HPDE6-E6E7 (cell line): ENCODE results near the gene DSCAM.
A peak's percentile ranks its signal among the peaks of the same experiment; 100 is the strongest.

Source experiments
- DNase-seq: peaks from one replicate; pipeline ENCODE4 v3.0.0; 2011; ENCODE audit warnings: missing footprints; ENCODE audit errors: extremely low spot score

Gene DSCAM

DNA sequence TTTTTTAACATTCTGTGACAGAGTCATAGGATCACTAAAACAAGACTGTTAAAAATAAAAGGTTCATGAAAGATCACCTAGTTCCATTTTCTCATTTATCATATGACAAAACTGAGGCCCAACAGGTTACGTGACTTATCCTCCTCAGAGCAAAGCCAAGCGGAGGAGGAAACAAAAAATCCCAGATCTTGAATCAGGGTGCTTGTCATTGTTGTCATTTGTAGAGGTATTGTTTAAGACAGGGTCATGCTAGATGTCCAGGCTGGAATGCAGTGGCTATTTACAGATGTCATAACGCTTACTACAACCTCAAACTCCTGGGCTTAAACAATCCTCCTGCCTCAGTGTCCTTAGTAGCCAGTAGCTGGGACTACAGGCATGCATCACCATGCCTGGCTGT is 293.2 kb downstream of the DSCAM start:
- no peak for DNase-seq

DNA sequence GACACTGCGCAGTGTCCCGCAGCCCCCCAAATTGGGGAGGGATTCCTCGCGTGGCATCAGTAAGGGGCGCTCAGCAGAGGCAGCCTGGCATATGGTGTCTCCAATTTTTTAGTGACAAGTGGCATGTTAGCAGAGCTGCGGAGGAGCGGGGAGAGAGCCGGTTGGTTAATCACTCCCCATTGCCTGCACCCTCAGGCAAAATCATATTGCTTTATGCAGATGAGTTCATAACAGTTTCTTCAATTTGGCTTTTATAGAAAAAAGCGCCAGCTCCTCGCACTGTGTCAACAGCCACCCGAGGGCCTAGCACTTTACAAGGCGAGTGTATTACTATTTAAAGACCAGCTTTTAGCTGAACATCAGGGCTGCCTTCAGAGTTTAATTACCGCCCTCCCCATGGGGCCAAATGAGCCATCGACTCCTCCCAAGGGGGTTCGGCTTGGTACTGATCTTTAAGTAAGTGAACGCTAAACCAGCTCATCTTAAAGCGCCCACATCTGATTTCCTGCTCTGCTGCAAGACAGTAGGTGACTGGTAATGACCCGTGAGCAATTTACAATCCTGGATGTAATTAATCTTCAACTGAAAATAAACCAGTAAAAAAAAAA is 298.9 kb downstream of the DSCAM start:
- no peak for DNase-seq

GRCh38 chr21:40546647-40547046 is 300.3 kb downstream of the DSCAM start:
- no peak for DNase-seq

GRCh38 chr21:40540216-40540615 is 306.7 kb downstream of the DSCAM start:
- DNase-seq: no peak

DNA sequence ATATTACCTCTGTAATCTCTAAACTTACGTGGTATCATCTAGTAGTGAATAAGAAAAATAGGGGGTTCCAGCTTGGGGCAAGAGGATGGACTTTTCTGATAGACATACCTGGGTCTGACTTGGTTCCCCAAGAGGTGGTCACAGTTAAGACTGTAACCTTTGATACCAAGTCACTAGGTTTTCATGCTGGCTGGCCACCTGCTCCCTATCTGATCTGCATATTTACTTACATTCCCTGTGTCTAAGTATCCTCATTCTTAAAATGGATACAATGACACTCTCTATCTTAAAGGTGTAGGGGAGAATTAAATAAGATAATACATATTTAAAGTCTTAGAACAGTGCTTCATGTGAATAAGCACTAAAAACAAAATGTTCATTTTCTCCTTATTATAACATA is 312.1 kb downstream of the DSCAM start:
- no peak for DNase-seq

- DNase-seq: no peak
Observed at GRCh38 chr21:40531431-40532110, 315.4 kb downstream of the DSCAM start.

DNA sequence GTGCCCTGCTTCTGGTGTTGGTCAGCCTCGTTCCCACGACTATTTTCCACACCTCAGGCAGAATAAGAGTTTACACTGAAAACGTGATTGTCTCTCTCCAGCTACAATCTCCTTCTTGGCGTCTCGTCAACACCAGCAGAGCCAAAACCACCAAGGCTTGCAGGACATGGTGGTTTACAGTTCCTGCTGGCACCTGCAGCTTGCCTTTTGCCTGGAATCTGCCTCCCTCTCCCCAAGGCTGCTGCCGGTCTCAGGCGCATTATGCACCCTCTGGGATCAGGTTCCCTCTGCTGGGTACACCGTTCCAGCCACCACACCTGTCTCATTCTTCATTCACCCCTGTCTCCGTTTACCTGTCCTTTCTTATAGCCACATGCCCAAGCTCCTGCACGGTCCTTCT is 315.9 kb downstream of the DSCAM start:
- no peak for DNase-seq

DNA sequence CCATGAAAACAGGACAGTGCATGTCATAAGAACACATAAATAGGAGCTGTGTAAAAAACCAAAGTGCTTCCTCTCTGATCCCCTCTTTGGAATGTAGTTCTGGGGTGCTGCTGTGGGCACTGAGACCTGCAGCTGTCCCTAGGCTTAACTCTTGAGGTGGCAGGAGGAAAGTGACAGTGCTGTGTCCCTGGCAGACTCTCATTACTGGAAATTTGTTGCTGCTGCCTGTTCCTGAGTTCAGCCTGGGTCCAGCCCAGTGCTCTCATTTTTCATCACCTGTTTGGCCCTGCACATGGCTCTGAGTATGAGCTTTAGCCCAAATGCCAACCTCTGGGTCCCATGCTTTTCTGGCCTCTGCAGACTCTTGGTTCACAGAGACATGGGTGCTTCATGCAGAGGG is 329.3 kb downstream of the DSCAM start:
- no peak for DNase-seq

DNA sequence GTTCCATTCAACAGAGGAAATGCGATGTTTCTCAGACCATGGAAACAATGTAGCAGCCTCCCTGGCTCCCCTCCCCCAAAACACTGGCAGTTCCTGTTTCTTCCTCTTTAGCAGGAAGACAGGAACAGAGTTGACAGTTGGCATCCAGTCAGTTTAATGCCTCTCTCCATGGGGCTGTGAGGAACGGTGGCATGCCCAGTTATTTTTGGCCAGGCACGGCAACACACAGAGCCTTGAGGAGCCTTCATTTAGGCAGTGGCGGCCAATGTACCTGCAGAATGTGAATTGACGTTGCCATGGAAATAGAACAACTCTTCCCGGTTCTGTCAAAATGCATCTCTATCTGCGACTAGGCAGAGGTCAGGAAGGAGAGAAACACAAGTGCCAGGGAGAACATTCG is 330.6 kb downstream of the DSCAM start:
- DNase-seq: no peak

GRCh38 chr21:40512590-40512989 is 334.4 kb downstream of the DSCAM start:
- DNase-seq: no peak

GRCh38 chr21:40507978-40508377 is 339.0 kb downstream of the DSCAM start:
- DNase-seq: peak; percentile 42

DNA sequence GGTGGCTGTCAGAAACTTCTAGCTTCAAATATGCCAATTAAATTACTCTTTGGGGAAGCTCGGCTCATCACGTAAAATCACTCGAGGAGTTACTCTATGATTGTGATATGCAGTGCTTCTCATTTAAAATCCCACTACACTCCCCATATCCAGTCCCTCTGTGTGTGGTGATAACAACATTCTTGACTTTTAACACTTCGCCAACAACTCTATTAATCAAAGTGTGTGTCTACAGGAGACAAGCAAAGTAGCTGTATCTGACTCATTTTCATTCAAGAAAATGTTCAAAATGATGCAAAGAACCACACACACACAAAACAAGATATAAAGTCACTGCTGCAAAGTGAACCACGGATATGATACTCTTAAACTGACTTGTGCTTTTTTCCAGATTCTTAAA is 341.3 kb downstream of the DSCAM start:
- no peak for DNase-seq

DNA sequence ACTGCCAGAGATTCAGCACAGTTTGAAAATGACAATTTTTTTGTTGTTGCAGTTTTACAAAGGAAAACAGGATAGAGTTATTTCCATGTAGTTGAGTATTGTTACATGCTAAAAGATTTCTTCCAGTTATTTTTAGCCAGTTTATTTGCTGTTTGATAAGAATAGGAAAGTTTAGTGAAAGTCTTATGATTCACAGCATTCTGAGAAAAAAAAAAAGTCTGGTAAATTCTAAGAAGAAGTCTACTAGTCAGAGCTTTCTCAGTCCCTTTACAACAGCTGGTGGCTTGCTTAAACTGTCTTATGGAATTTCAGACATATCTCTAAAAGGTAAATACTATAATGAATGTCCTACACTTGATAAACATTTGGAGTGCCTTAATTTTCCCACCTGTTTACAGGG is 341.7 kb downstream of the DSCAM start:
- no peak for DNase-seq

DNA sequence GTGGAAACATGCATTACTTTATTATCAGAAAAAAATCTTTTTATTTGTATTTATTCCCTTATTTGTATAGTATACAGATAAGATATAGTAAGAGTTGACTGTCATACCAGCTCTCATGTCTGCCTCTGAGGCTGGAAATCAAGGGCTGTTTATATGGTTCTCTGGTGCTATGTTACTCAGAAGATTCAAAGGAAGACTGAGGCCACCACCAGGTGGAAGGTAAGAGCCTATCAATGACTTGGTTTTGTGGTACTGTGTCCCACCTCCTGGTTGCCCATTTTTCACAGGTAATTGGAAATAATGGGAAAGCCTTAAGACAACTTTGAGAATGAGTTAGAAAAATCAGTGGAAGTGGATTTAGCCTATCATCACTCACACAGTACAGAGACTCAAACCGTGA is 342.1 kb downstream of the DSCAM start:
- no peak for DNase-seq

DNA sequence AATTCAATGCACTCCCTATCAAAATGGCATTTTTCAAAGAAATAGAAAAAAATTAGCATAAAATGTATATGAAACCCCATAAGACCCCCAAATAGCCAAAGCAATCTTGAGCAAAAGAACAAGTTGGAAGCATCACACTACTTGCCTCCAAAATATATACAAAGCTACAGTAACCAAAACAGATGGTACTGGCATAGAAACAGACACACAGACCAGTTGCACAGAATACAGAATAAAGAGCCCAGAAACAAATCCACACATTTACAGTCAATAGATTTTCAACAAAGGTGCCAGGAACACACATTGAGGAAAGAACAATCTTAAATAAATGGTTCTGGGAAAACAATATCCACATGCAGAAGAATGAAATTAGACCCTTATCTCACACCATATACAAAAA is 350.8 kb downstream of the DSCAM start:
- DNase-seq: no peak

DNA sequence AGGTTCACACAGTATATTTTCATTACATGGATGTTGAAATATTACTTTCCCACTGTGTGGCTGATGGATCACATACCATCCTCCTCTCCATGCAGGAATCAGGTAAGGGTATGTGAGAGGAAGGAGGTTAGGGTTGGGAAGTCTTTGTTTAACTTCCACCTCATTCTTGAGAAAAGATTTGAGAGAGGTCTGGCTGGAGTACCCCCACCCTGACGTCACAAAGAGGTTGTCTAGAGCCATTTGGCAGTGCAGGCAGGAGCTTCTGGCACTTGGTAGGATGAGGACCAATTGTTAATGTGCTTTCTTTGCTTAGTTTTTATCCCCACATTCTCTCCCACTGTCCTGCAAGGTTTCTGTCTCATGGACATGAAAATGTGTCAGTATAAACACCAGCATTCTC is 356.6 kb downstream of the DSCAM start:
- no peak for DNase-seq

GRCh38 chr21:40489001-40489400 is 358.0 kb downstream of the DSCAM start:
- no peak for DNase-seq

GRCh38 chr21:40481764-40482163 is 365.2 kb downstream of the DSCAM start:
- no peak for DNase-seq

DNA sequence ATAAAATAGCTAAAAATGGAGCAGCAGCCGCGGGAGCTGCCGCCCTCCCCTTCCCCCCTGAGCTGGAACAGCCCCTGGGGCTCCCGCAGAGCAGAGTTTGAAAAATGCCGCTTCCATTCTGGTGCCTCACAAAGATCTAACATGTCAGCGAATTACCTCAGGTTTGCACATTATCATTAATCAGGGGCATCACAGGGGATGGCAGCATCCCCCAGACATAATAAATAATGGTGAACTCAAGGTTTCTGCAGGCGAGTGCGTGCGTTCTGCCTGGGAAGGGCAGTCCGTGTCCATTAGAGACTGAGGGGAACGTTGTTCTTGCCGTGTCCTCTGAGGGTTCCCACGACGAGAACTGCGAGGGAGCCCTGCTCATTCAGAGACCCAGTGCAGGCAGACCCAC is 372.4 kb downstream of the DSCAM start:
- no peak for DNase-seq

- DNase-seq: no peak
Observed at GRCh38 chr21:40472013-40472412, 374.9 kb downstream of the DSCAM start.

GRCh38 chr21:40471103-40471502 is 375.9 kb downstream of the DSCAM start:
- no peak for DNase-seq

DNA sequence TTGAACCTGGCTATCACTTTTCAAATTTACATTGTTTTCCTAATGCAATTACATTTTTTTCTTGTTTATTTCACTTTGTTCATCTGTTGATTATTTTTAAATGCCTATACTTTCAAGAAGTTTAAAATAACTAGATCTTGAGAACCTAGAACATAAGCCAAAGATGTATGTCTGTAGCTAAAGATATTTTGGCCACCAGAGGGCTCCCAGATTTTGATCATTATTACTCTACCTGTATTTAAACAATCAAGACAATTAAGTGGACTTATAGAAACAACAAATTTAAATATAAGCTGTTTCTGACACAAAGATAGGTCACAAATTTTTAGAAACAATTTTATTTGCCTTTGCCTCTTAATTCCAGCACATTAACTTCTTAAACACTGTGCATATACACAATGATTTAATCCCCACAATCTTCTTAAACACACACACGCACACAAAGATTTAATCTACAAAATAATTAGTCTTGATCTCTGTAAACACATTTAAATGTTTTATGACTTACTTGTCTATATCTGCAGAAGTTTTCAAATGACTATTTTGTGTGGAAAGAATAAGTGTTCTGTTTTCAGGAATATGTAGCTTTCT is 380.0 kb downstream of the DSCAM start:
- DNase-seq: no peak

- no peak for DNase-seq
Observed at GRCh38 chr21:40465382-40465781, 381.6 kb downstream of the DSCAM start.

DNA sequence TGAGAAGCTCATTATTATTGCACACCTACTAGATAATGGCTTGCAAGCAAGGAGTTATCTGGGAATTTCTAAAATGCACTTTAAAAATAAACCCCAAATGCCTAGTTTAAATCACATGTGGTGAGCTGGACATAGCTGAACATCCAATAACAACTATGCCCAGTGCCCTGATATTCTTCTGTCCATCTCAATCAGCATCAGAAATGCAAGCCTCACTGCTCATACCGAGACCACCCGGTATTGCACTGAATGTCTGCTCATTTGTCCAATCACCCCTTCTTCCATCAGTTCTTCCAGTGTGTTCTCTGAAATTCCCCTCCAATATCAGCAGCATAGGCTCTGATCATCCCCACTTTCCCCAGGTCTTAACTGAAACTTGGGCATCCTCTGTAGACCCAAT is 383.8 kb downstream of the DSCAM start:
- no peak for DNase-seq
